GM19395 (cell line): ENCODE data around the gene PCSK4.
"Not testable (repeated sequence)": the region's sequence is repeated elsewhere in the genome, so short reads cannot be mapped to it uniquely, and the experiment has no call there.

ENCODE experiments used
- ATAC-seq: cut with Tn5 transposase; IDR thresholded peaks from one replicate; pipeline ENCODE4 v1.9.1; 2021; ENCODE audit warnings: mild to moderate bottlenecking, moderate library complexity; ENCODE audit not compliant: unreplicated experiment

PCSK4 gene

DNA sequence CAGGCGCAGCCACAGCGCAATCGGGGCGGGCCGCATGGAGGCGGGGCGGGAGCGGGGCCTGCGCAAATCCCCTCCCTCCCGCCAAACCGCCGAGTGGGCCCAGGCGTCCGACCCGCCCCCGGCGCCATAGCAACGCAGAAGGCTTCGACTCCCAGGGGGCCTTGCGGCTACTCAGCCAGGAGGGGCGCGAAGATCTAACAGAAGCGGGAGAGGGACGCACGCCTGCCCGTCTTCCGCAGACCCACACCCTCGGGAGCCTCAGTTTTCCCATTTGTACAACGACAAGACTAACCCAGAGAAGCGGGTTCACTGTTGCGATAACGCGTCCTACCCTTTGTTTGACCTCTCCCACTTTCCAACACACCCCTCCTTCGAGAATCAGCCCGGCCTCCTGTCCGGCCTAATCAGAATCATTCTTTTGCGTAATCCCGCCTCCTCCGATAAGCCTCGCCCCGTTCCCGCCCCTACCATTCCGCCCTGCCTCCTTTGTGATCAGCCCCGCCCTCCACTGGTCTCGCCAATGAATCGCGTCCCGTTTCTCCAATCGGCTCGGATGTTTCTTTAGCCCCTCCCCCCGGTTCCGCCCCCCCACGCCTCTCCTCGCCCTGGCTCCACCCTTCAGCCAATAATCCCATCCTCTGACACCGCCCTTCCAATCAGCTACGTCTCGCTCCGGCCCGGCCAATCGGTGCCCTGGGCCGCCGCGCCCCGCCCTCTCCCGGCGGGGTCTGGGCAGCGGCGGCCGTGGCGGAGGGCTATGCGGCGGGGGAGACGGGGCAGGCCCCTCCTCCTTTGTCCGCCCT, at the start of gene PCSK4:
Gene PCSK4 (minus strand): TSS at position 40 of the 803 bp plus-strand sequence. CDS start 4 bp downstream, at position 36.
- peak; percentile 75 for ATAC-seq

DNA sequence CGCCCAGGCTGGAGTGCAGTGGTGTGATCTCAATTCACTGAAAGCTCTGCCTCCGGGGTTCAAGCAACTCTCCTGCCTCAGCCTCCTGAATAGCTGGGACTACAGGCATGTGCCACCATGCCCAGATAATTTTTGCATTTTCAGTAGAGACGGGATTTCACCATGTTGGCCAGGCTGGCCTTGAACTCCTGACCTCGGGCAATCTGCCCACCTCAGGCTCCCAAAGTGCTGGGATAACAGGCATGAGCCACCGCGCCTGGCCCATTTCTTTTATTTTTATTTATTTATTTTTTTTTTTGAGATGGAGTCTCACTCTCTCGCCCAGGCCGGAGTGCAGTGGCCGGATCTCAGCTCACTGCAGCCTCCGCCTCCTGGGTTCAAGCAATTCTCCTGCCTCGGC, 49.6 kb upstream of the PCSK4 start:
- ATAC-seq: not testable (repeated sequence)

DNA sequence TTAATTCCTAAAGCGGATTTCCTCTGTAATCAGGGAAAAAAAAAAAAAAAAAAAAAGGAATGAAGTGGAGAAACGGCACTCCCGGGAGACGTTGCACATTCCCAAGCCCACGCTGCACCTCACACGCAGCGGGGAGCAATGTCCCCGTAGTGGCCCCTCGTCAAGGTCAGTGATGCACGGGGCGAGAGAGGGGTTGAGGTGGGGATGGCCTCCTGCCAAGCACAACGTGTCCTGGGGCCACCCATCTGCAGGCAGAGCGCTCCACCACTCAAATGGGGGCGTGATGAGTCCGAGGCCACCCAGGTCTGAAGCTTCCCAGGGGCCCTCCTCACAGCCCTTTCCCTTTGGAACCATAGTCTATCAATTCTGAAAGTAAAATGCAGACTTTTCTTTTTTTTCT, 48.8 kb upstream of the PCSK4 start:
- no peak for ATAC-seq

DNA sequence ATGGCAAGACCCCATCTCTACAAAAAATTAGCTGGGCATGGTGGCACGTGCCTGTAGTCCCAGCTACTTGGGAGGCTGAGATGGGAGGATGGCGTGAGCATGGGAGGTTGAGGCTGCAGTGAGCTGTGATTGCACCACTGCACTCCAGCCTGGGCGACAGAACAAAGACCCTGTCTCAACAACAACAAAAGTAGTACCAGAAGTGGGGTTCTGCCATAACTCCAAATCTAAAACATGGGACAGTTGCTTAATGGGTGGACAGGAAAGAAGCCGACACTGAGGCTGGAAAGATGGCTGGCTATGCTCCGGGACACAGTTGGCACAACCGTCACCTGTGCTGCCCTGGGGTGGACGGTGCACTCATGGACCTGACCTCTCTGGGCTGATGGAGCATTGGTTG, 45.5 kb upstream of the PCSK4 start:
- ATAC-seq: not testable (repeated sequence)

DNA sequence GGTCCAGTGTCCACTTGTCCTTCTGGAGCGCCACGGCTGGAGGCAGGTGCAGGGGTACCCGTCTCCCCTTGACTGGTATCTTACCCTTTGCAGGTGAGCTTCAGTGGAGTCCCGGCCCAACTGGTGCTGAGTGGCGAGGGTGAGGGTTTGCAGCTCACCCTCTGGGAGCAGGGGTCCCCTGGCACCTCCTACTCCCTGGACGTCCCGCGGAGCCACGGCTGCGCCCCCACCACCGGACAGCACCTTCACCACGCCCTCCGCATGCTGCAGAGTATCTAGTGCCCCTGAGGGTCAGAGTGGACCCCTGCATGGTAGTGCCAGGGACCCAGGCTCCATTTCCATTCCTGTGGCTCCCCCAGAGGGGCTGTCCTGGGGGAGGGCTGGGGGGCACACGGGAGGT, 44.8 kb upstream of the PCSK4 start:
- ATAC-seq: no peak

DNA sequence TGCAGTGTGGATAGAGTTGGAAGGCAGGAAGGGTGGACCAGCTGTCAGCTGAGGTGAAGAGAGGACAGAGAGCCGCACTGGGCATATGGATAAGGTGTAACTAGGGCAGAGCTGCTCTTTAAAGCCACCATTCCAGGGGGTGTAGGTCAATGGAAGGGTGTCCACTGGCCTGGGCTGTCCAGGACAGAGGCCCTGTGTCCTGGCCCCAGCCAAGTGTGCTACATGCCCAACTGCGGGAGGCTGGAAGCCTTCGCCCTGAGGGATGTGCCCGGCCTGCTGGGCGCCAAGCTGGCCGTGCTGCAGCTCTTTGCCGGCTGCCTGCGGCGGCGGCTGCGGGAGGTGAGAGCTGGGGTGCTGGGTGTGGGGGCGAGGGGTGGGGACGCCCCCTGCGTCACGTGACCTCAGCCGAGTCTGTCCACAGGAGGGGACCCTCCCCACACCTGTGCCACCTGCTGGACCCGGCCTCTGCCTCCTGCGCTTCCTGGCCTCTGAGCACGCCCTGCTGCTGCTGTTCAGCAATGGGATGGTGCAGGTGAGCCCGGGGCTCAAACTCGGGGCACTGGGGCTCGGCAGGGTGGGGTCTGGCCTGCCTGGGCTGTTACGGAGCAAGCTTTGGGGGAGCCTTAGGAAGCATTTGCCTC, 43.5 kb upstream of the PCSK4 start:
- ATAC-seq: no peak

DNA sequence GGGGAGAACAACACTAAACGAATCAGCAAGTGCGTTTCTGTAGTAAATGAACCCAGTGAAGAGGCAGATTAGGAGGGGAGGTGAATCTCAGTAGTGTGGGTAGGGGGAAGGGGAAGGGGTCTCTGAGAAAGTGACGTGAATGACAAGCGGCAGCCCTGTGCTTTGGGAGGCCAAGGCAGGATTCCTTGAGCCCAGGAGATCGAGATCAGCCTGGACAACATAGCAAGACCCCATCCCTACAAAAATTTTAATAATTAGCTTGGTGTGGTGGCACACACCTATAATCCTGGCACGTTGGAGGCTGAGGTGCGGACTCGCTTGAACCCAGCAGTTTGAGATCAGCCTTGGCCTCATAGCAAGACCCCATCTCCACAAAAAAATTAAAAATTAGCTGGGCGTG, 41.9 kb upstream of the PCSK4 start:
- no peak for ATAC-seq

DNA sequence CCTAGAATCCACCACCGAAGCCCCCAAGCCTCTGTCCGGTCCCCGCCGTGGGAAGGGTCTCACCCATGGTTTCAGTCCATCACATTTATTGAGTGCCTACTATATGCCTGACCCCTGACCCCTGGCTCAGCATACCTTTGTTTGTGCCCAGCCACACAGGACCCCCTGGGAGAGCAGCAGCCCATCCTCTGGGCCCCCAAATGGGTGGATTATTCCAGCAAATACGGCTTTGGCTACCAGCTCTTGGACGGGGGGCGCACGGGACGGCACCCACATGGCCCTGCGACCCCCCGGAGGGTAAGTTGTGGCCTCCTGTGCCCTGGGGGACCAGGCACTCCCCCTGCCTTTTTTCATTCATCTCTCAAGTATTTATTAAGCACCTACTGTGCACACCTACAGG, 41.4 kb upstream of the PCSK4 start:
- no peak for ATAC-seq

DNA sequence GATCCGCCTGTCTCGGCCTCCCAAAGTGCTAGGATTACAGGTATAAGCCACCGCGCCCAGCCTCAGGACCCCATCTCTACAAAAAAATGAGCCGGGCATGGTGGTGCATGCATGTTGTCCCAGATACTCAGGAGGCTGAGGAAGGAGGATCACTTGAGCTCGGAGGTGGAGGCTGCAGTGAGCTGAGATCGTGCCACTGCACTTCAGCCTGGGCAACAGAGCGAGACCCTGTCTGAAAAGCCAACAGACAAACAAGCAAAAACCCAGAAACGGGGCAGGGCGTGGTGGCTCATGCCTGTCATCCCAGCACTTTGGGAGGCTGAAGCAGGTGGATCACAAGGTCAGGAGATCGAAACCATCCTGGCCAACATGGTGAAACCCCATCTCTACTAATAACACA, 40.7 kb upstream of the PCSK4 start:
- not testable (repeated sequence) for ATAC-seq

DNA sequence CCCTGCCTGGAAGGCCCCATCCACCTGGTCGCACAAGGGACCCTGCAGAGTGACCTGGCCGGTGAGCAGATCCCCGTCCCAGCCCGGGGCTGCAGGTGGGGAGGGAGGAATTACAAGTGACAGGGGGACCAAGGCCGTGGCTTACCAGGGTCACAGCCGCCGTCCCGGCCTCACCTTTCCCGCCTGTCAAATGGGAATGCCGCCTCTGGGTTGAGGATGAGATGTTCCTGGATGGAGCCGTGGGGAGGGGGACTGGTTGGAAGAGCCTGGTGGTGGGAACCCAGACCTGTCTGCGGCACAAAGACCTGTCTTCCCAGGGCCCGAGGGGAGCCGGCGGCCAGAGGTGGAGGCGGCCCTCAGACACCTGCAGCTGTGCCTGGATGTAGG, 39.3 kb upstream of the PCSK4 start:
- ATAC-seq: no peak

DNA sequence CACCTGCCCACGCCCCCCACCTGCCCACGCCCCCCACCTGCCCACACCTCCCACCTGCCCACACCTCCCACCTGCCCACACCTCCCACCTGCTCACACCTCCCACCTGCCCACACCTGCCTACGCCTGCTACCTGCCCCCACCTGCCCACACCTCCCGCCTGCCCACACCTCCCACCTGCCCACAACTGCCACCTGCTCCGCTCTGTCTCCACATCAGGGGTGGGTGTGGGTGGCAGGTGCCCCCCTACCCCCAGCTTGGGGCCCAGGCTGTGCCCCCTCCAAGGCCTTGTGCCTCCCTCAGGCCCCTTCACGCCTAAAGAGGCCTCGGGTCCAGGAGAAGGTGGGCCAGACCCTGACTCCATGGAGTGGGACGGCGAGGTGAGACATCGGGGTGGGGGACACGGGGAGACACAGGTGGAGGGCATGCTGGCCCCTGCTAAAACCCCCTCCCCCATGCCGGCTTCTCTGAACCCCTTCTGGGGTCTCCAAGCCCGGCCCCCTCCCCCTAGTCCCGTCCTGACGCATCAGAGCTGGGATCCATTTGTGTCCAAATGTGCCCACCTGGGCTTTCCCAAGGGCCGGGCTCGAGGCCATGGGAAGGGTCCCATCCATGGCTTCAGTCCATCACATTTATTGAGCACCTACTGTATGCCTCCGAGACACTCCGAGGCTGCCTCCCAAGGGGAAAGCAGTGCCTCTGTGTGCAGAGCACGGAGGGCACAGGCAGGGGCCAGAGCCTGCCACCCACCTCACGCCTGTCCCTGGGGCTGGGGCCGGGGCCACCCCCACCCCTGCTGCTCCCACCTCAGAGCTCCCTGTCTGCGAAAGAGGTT, 38.7 kb upstream of the PCSK4 start:
- ATAC-seq: no peak

DNA sequence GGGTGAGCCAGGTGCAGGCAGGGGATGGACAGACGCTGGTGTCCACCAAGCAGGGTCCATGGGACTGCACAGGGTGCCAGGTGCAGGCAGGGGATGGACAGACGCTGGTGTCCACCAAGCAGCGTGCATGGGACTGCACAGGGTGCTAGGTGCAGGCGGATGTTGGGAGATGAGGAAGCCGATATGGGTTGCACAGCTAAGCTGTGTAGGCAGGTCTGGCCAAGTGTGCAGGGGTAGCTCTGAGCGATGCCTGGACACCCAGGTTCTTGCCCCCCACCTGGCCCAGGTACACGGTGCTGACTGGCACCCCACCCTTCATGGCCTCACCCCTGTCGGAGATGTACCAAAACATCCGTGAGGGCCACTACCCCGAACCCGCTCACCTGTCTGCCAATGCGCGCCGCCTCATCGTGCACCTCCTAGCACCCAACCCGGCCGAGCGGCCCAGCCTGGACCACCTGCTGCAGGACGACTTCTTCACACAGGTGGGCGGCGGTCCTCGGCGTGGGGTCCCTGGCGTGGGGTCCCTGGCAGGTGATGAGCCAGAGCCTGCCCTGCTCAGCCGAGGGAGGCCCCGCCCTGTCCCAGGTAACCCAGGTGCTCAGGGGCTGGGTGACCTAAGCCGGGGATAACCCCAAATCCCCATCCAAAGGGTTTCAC, 37.6 kb upstream of the PCSK4 start:
- ATAC-seq: no peak

DNA sequence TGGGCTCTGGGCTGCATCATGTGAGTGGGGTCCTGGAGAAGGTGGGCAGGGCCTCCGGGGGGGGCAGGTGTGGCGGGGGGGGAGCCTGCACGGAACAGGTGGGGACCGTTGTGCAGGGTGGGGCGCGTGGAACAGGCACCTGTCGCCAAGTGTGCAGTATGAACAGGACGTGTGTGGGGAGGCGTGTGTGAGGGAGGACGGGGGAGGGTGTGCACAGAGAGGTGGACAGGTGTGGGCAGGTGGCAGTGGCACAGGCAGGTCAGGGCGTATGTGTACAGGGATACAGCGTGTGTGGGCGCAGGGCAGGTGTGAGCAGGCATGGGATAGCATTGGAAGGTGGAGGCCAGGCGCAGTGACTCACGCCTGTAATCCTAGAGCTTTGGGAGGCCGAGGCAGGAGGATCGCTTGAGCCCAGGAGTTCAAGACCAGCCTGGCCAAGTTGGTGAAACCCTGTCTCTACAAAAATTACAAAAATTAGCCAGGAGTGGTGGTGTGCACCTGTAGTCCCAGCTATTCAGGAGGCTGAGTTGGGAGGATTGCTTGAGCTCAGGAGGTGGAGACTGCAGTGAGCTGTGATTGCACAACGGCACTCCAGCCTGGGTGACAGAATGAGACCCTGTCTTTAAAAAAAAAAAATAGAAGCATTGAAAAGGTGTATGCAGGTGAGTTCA, 37.0 kb upstream of the PCSK4 start:
- ATAC-seq: no peak

DNA sequence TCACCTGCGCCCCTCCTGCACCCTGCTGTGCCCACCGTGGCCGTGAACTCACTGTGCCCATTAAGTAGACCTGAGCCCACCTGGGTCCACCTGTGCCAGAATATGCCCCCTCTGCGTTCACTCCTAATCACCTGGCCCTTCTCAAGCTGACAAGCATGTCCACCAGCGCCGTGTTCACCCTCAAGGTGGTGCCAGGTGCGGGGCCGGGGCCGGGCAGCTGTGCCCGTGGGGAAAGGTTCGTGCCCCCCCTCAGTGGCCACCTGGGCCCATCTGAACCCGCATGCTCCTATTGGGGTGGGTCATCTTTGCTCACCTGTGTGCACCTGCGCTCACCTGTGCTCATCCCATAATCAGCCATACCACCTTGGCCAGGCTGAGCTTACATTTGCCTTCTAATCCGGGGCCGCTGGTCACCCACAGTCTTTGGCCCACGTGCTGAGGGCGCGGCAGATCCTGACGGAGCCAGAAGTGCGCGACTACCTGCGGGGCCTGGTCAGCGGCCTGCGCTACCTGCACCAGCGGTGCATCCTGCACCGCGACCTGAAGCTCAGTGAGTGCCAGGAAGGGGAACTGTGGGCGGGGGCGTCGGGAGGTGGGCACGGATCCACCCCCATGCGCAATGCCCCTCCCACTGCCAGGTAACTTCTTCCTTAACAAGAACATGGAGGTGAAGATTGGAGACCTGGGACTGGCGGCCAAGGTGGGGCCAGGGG, 36.1 kb upstream of the PCSK4 start:
- ATAC-seq: no peak

DNA sequence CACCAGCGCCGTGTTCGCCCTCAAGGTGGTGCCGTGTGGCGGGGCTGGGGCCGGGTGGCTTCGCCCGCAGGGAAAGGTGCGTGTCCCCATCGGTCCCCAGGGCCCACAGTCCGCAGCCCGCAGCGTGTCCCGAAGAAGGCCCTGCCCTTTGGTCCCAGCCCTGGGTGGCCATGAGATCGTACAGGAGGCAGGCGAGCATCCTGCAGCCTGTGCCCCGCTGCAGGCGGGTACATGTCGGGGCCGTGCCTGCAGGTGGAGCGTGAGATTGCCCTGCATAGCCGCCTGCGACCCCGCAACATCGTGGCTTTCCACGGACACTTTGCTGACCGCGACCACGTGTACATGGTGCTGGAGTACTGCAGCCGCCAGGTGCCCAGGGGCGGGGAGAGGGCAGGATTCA, 35.2 kb upstream of the PCSK4 start:
- no peak for ATAC-seq

DNA sequence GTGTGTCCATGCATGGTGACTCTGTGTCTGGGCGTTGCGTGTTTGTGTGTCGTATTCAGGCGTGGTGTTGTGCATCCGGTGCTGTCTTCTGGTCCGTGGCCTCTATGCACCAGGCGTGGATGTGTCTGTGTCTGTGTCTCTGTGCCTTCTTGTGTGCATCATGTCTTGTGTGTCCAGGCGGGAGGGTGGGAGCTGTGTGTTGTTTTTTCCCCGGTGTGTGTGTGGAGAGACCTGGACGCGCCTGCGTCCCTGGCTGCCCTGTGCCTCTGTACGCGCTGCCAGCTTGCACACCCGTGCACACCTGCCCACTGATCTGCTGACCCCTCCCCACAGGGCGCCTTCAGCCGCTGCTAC, 34.8 kb upstream of the PCSK4 start:
- no peak for ATAC-seq

DNA sequence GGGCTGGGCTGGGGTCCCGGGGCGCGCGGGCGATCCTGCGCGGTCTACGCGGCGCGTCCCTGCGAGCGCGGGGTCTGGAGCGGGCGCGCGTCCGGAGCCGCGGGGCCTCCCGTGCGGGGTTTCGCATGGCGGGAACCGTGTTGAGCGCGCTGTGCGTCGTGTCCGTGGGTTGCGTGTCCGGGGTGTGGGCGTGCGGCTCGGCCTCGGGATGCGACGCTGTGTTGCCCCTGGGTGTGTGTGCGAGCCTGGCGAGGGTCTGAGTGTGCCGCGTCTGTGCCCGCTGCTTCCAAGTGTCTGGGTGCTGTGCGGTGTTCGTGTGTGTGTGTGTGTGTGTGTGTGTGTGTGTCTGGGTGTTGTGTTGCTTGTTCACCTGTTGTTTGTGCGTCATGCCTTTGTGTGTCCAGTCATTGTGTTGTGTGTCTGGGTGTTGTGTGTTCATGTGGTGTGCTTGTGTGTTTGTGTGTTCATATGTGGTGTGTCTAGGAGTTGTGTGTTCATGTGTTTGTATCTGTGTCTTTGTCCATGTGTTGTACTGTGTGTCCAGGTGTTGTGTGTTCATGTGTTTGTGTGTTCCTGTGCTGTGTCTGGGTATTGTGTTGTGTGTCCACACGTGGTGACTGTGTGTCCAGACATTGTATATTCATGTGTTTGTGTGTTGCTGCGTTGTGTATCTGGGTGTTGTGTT, 34.3 kb upstream of the PCSK4 start:
- ATAC-seq: no peak

DNA sequence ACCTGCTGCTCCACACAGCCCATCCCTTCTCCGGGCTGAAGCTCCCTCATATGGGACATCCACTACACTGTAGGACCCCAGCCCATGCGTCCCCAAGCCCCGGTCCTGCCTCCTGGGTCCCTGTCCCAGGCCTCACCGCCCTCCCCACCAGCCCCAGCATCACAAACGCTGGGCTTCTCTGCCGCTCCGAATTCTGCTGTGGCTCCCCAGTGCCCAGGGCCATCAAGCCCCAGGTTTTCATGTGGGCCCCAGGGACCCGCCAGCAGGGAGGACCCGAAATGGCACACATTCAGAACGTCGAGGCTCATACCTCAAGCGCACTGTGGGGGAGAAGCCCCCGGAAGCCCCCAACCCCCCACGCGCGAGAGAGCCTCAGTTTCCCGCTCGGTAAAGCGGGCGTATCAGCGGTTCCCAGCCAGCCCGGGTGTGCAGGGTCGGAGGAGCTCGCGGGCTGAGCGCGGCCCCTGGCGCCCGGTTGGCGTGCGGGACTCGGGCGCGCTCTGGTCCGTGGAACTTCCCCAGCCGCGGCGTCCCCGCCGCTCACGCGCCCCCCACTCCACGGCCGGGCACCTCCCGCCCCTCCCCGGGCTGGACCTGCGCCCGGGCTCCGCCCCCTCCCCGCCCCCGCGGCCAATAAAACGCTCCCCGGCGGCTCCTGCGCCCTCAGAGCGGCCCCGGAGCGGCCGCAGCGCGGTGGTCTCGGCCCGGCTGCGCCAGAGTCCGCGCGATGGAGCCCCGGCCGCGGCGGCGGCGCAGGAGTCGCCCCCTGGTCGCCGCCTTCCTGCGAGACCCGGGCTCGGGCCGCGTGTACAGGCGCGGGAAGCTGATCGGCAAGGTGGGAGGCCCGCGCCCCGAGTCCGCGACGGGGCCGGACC, 33.5 kb upstream of the PCSK4 start, which contains the start of gene PLK5:
Gene PLK5 (plus strand): TSS at position 666 of the 875 bp plus-strand sequence. CDS start 2,920 bp downstream, outside the sequence.
- no peak for ATAC-seq
